ENCODE measurements around the gene AGFG1.

Gene AGFG1

GRCh38 chr2:227471924-227472264 lies at the start of gene AGFG1:
TSS of gene AGFG1 (plus strand) at chr2:227472156. CDS start at chr2:227472422, 266 bp downstream.
- DNase-seq, result peak; percentile 40

GRCh38 chr2:227423656-227424499 lies 48.1 kb upstream of the AGFG1 start:
- no peak for DNase-seq

- no peak for DNase-seq
These were observed 43.1 kb upstream of the AGFG1 start for GRCh38 chr2:227428731-227429285.

GRCh38 chr2:227430639-227431038 lies 41.3 kb upstream of the AGFG1 start:
- no peak for DNase-seq

GRCh38 chr2:227433171-227433570 lies 38.8 kb upstream of the AGFG1 start:
- no peak for DNase-seq

GRCh38 chr2:227436436-227437174 lies 35.4 kb upstream of the AGFG1 start:
- DNase-seq, result no peak

- no peak for DNase-seq
These were observed 32.7 kb upstream of the AGFG1 start for GRCh38 chr2:227439214-227439613.

GRCh38 chr2:227442639-227443038 lies 29.3 kb upstream of the AGFG1 start:
- DNase-seq, result no peak

- no peak for DNase-seq
These were observed 27.9 kb upstream of the AGFG1 start for GRCh38 chr2:227443889-227444568.

GRCh38 chr2:227447606-227448005 lies 24.4 kb upstream of the AGFG1 start:
- no peak for DNase-seq

- DNase-seq, result no peak
These were observed 21.6 kb upstream of the AGFG1 start for GRCh38 chr2:227450311-227450841.

GRCh38 chr2:227450926-227451654 lies 20.9 kb upstream of the AGFG1 start:
- DNase-seq, result no peak

- no peak for DNase-seq
These were observed 20.3 kb upstream of the AGFG1 start for GRCh38 chr2:227451655-227451992.

- no peak for DNase-seq
These were observed 18.1 kb upstream of the AGFG1 start for GRCh38 chr2:227453810-227454209.

- no peak for DNase-seq
These were observed 17.6 kb upstream of the AGFG1 start for GRCh38 chr2:227454323-227454860.

GRCh38 chr2:227455200-227455599 lies 16.8 kb upstream of the AGFG1 start:
- no peak for DNase-seq

GRCh38 chr2:227456102-227456501 lies 15.9 kb upstream of the AGFG1 start:
- DNase-seq, result no peak

- DNase-seq, result no peak
These were observed 15.2 kb upstream of the AGFG1 start for GRCh38 chr2:227456772-227457171.

GRCh38 chr2:227460070-227460485 lies 11.9 kb upstream of the AGFG1 start:
- DNase-seq, result no peak

GRCh38 chr2:227460833-227461232 lies 11.1 kb upstream of the AGFG1 start:
- no peak for DNase-seq

GRCh38 chr2:227461811-227462461 lies 10.0 kb upstream of the AGFG1 start:
- DNase-seq, result no peak
